ENCODE results near the gene CYFIP2. TPM values are rescaled to one million over a fixed set of nuclear protein-coding genes. Genes with fewer than 3 reads are reported as not detected.

CYFIP2 gene
- total and polyA plus RNA-seq, 5 donors from 2014 or later, result 332 to 383 (median 357) TPM

- H3K27me3 ChIP-seq (ENCODE audit: control insufficient read depth, insufficient read depth, low read length), result no peaks in the 10 kb centered on the region
- H3K4me3 ChIP-seq (ENCODE audit: low read depth, low read length), result peak overlapping the region; percentile 15
- no peaks in the 10 kb centered on the region for H3K27me3 Mint-ChIP-seq
- peaks cover 75% of the 10 kb centered on the region for H3K4me1 ChIP-seq (ENCODE audit: control insufficient read depth, insufficient read depth, low read length, poor library complexity, severe bottlenecking)
- ATAC-seq (ENCODE audit: low read depth in 2 of 2) (no peak), DNase-seq (no peak)
- H3K4me1 Mint-ChIP-seq, result peaks cover 54 to 82% (median 75%) of the 10 kb centered on the region in 4 donors
- no peaks in the 10 kb centered on the region for H3K9me3 ChIP-seq (ENCODE audit: control insufficient read depth in 2 of 2, low read length in 2 of 2)
- H3K9me3 Mint-ChIP-seq, result no peaks in the 10 kb centered on the region
- peaks cover 18% of the 10 kb centered on the region for H3K36me3 Mint-ChIP-seq
- H3K27ac ChIP-seq (ENCODE audit: insufficient read depth, low read length, poor library complexity, severe bottlenecking), result peak overlapping the region; percentile 63
- H3K4me3 Mint-ChIP-seq, result peak overlapping the region in 3 of 4 donors; percentile 3 to 58 (median 55)
- peaks cover 30% of the 10 kb centered on the region for H3K36me3 ChIP-seq (ENCODE audit: control insufficient read depth, insufficient read depth, low read length)
- H3K27ac Mint-ChIP-seq, result peak overlapping the region; percentile 54 to 86 (median 86)
Observed at GRCh38 chr5:157282150-157282549, 16.2 kb downstream of the CYFIP2 start.

DNA sequence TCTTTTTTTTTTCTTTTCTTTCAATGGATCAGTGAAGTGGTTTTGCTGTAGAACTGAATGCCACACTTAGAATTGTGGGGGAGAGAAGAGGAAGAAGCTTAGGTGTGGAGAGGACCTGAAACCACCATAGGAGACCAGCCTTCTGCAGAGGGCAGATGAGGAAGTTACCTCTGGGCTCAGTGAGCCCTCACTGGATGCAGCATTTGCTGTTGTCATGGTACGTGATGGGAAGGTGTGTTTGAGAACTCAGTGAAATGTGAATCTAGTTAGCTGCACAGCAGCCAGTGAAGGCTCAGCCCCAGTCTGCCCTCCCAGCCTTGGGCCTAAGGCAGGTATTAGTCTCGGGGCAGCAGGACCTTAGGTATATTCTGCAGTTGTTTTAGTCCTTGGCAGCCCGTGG is 17.5 kb downstream of the CYFIP2 start:
- ATAC-seq (ENCODE audit: low read depth in 2 of 2) (peak; percentile 86 to 87), DNase-seq (peak in 1 of 3 donors; percentile 73)
- peak overlapping the region; percentile 61 for H3K27ac ChIP-seq (ENCODE audit: insufficient read depth, low read length, poor library complexity, severe bottlenecking)
- Mint-ChIP-seq H3K27me3 (no peaks in the 10 kb centered on the region), H3K27ac (peak overlapping the region; percentile 39 to 54 (median 51)), H3K4me1 (peaks cover 51 to 83% (median 73%) of the 10 kb centered on the region in 4 donors), H3K36me3 (peaks cover 26% of the 10 kb centered on the region), H3K4me3 (peak overlapping the region; percentile 3 to 65 (median 30)), H3K9me3 (no peaks in the 10 kb centered on the region)
- H3K4me1 ChIP-seq (ENCODE audit: control insufficient read depth, insufficient read depth, low read length, poor library complexity, severe bottlenecking), result peaks cover 71% of the 10 kb centered on the region
- H3K27me3 ChIP-seq (ENCODE audit: control insufficient read depth, insufficient read depth, low read length), result no peaks in the 10 kb centered on the region
- no peaks in the 10 kb centered on the region for H3K9me3 ChIP-seq (ENCODE audit: control insufficient read depth in 2 of 2, low read length in 2 of 2)
- H3K36me3 ChIP-seq (ENCODE audit: control insufficient read depth, insufficient read depth, low read length), result peaks cover 41% of the 10 kb centered on the region
- H3K4me3 ChIP-seq (ENCODE audit: low read depth, low read length), result peak overlapping the region; percentile 69

GRCh38 chr5:157284458-157285212 is 18.7 kb downstream of the CYFIP2 start:
- no peaks in the 10 kb centered on the region for H3K27me3 ChIP-seq (ENCODE audit: control insufficient read depth, insufficient read depth, low read length)
- H3K36me3 ChIP-seq (ENCODE audit: control insufficient read depth, insufficient read depth, low read length), result peaks cover 50% of the 10 kb centered on the region
- peak overlapping the region; percentile 53 to 97 (median 56) for H3K27ac Mint-ChIP-seq
- H3K9me3 Mint-ChIP-seq, result no peaks in the 10 kb centered on the region
- peaks cover 32% of the 10 kb centered on the region for H3K36me3 Mint-ChIP-seq
- H3K9me3 ChIP-seq (ENCODE audit: control insufficient read depth in 2 of 2, low read length in 2 of 2), result no peaks in the 10 kb centered on the region
- H3K4me1 ChIP-seq (ENCODE audit: control insufficient read depth, insufficient read depth, low read length, poor library complexity, severe bottlenecking), result peaks cover 62% of the 10 kb centered on the region
- H3K4me1 Mint-ChIP-seq, result peaks cover 44 to 82% (median 71%) of the 10 kb centered on the region in 4 donors
- H3K4me3 Mint-ChIP-seq, result peak overlapping the region in 2 of 4 donors; percentile 33 to 42
- H3K27me3 Mint-ChIP-seq, result no peaks in the 10 kb centered on the region
- no peak overlapping the region for H3K4me3 ChIP-seq (ENCODE audit: low read depth, low read length)
- ATAC-seq (ENCODE audit: low read depth in 2 of 2) (no peak), DNase-seq (no peak)
- H3K27ac ChIP-seq (ENCODE audit: insufficient read depth, low read length, poor library complexity, severe bottlenecking), result peak overlapping the region; percentile 61

DNA sequence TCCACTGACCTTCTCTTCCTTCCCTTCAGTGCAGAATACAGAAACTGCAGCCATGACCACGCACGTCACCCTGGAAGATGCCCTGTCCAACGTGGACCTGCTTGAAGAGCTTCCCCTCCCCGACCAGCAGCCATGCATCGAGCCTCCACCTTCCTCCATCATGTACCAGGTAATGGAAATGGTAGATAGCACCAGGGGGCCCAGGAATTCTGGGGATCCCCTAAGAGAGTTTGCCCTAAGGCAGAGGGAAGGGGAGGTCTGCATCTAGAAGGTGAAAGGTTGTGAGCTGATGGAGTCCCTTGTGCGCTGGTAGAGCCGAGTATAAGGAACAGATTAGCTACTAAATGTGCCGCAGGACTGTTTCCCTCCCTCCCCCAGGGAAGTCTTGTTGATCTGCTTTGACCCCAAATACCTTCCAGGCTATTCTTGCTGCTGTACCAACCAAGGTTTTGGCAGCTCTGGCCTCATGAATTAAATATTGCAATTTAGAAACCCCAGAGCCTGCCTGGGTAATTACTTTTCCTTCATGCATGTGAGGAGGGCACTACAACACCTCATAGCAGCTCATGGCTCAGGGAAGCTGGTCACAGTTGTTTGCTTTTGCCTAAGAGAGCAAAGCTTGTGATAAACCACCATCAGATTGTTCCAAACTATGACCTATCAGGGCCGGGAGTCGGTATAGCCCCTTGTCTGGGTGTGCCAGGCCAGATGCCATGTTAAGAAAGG is 19.6 kb downstream of the CYFIP2 start:
- Histone ChIP-seq H3K27ac (ENCODE audit: insufficient read depth, low read length, poor library complexity, severe bottlenecking) (no peak overlapping the region), H3K27me3 (ENCODE audit: control insufficient read depth, insufficient read depth, low read length) (no peaks in the 10 kb centered on the region), H3K4me1 (ENCODE audit: control insufficient read depth, insufficient read depth, low read length, poor library complexity, severe bottlenecking) (peaks cover 54% of the 10 kb centered on the region), H3K36me3 (ENCODE audit: control insufficient read depth, insufficient read depth, low read length) (peaks cover 58% of the 10 kb centered on the region), H3K4me3 (ENCODE audit: low read depth, low read length) (no peak overlapping the region), H3K9me3 (ENCODE audit: control insufficient read depth in 2 of 2, low read length in 2 of 2) (no peaks in the 10 kb centered on the region)
- H3K9me3 Mint-ChIP-seq, result no peaks in the 10 kb centered on the region
- H3K4me1 Mint-ChIP-seq, result peaks cover 38 to 83% (median 67%) of the 10 kb centered on the region in 4 donors
- DNase-seq, result no peak
- peak overlapping the region; percentile 11 to 97 (median 64) for H3K27ac Mint-ChIP-seq
- no peak for ATAC-seq (ENCODE audit: low read depth in 2 of 2)
- peaks cover 36% of the 10 kb centered on the region for H3K36me3 Mint-ChIP-seq
- no peaks in the 10 kb centered on the region for H3K27me3 Mint-ChIP-seq
- H3K4me3 Mint-ChIP-seq, result no peak overlapping the region

- no peaks in the 10 kb centered on the region for H3K27me3 Mint-ChIP-seq
- H3K9me3 Mint-ChIP-seq, result no peaks in the 10 kb centered on the region
- no peak overlapping the region for H3K4me3 ChIP-seq (ENCODE audit: low read depth, low read length)
- peaks cover 71% of the 10 kb centered on the region for H3K36me3 ChIP-seq (ENCODE audit: control insufficient read depth, insufficient read depth, low read length)
- H3K4me1 ChIP-seq (ENCODE audit: control insufficient read depth, insufficient read depth, low read length, poor library complexity, severe bottlenecking), result peaks cover 40% of the 10 kb centered on the region
- peaks cover 36 to 83% (median 63%) of the 10 kb centered on the region in 4 donors for H3K4me1 Mint-ChIP-seq
- DNase-seq, result no peak
- no peak overlapping the region for H3K4me3 Mint-ChIP-seq
- H3K27me3 ChIP-seq (ENCODE audit: control insufficient read depth, insufficient read depth, low read length), result no peaks in the 10 kb centered on the region
- no peaks in the 10 kb centered on the region for H3K9me3 ChIP-seq (ENCODE audit: control insufficient read depth in 2 of 2, low read length in 2 of 2)
- H3K27ac Mint-ChIP-seq, result no peak overlapping the region
- H3K36me3 Mint-ChIP-seq, result peaks cover 46% of the 10 kb centered on the region
- peak overlapping the region; percentile 16 for H3K27ac ChIP-seq (ENCODE audit: insufficient read depth, low read length, poor library complexity, severe bottlenecking)
- no peak for ATAC-seq (ENCODE audit: low read depth in 2 of 2)
Observed at GRCh38 chr5:157286761-157287211, 20.9 kb downstream of the CYFIP2 start.

DNA sequence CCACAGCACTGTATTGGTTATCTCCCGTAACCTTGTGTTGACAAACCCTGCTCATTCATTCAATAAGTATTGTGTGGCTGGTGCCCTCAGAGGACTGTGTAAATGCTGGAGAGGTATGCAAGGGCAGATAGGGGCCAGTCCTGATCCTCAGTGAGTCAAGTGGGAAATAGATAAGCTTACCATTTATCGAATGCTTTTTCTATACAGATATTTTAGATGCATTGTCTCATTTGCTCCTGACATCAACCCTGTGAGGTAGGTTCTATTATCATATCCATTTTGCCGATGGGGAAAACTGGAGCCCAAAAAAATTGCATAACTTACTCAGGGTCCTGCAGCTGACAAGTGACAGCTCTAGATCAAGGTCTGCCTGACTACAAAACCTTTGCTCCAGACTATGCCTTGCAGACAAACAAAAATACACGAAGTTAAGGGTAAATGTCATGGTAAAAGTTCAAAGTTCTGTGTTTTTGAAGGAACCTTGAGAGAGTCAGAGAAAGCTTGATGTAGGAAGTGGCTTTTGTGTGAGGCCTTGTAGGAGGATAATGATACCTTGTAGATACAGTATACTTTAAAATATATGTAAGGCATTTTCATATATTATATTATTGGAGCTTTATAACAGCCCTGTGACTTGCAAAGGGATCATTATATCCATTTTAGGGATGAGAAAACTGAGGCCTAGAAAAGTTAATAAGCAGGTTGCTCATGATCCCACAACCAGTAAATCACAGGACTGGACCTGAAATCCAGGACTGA is 22.7 kb downstream of the CYFIP2 start:
- no peak for DNase-seq
- Mint-ChIP-seq H3K27me3 (no peaks in the 10 kb centered on the region), H3K36me3 (peaks cover 50% of the 10 kb centered on the region), H3K9me3 (no peaks in the 10 kb centered on the region), H3K27ac (peak overlapping the region; percentile 87 to 93 (median 89)), H3K4me1 (peaks cover 24 to 72% (median 47%) of the 10 kb centered on the region in 4 donors), H3K4me3 (peak overlapping the region in 1 of 4 donors; percentile 49)
- no peak overlapping the region for H3K4me3 ChIP-seq (ENCODE audit: low read depth, low read length)
- peaks cover 87% of the 10 kb centered on the region for H3K36me3 ChIP-seq (ENCODE audit: control insufficient read depth, insufficient read depth, low read length)
- H3K4me1 ChIP-seq (ENCODE audit: control insufficient read depth, insufficient read depth, low read length, poor library complexity, severe bottlenecking), result peaks cover 24% of the 10 kb centered on the region
- H3K27ac ChIP-seq (ENCODE audit: insufficient read depth, low read length, poor library complexity, severe bottlenecking), result peak overlapping the region; percentile 24
- ATAC-seq (ENCODE audit: low read depth in 2 of 2), result no peak
- no peaks in the 10 kb centered on the region for H3K9me3 ChIP-seq (ENCODE audit: control insufficient read depth in 2 of 2, low read length in 2 of 2)
- H3K27me3 ChIP-seq (ENCODE audit: control insufficient read depth, insufficient read depth, low read length), result no peaks in the 10 kb centered on the region

- H3K27me3 ChIP-seq (ENCODE audit: control insufficient read depth, insufficient read depth, low read length), result no peaks in the 10 kb centered on the region
- Mint-ChIP-seq H3K9me3 (no peaks in the 10 kb centered on the region), H3K27me3 (no peaks in the 10 kb centered on the region), H3K4me3 (peak overlapping the region in 1 of 4 donors; percentile 42), H3K27ac (peak overlapping the region; percentile 87 to 93 (median 89)), H3K36me3 (peaks cover 54% of the 10 kb centered on the region), H3K4me1 (peaks cover 19 to 71% (median 44%) of the 10 kb centered on the region in 4 donors)
- H3K9me3 ChIP-seq (ENCODE audit: control insufficient read depth in 2 of 2, low read length in 2 of 2), result no peaks in the 10 kb centered on the region
- peaks cover 94% of the 10 kb centered on the region for H3K36me3 ChIP-seq (ENCODE audit: control insufficient read depth, insufficient read depth, low read length)
- H3K4me1 ChIP-seq (ENCODE audit: control insufficient read depth, insufficient read depth, low read length, poor library complexity, severe bottlenecking), result peaks cover 17% of the 10 kb centered on the region
- no peak for ATAC-seq (ENCODE audit: low read depth in 2 of 2)
- DNase-seq, result no peak
- H3K4me3 ChIP-seq (ENCODE audit: low read depth, low read length), result no peak overlapping the region
- peak overlapping the region; percentile 24 for H3K27ac ChIP-seq (ENCODE audit: insufficient read depth, low read length, poor library complexity, severe bottlenecking)
Observed at GRCh38 chr5:157289164-157289819, 23.4 kb downstream of the CYFIP2 start.
